ENCODE measurements around the gene ZNF311.

Gene ZNF311

DNA sequence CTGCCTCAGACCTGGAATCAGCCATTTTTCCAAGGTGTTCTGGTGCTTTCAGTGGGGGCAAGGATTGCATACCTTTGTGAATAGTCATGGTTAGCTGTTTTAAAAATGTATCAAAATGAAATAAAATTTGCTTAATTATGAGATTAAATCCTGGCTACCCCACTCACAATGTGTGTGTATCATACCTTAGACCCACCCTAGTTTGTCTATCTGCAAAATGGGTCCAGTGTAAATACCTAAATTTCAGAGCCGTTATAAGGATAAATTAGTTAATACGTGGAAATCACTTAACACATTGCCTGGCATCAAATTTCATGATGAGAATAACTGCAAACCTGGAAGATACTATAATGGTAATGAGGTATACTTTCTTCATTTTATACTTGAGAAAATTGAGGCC, 3.0 kb upstream of the ZNF311 start:
- no peak for TF ChIP-seq ESRRG (CRISPR knock-in tag; IDR thresholded peaks at IDR 0.05)
- TF ChIP-seq CREB5 (CRISPR knock-in tag; IDR thresholded peaks at IDR 0.05; ENCODE audit: low read depth), result no peak
- TF ChIP-seq, protein P1, sequence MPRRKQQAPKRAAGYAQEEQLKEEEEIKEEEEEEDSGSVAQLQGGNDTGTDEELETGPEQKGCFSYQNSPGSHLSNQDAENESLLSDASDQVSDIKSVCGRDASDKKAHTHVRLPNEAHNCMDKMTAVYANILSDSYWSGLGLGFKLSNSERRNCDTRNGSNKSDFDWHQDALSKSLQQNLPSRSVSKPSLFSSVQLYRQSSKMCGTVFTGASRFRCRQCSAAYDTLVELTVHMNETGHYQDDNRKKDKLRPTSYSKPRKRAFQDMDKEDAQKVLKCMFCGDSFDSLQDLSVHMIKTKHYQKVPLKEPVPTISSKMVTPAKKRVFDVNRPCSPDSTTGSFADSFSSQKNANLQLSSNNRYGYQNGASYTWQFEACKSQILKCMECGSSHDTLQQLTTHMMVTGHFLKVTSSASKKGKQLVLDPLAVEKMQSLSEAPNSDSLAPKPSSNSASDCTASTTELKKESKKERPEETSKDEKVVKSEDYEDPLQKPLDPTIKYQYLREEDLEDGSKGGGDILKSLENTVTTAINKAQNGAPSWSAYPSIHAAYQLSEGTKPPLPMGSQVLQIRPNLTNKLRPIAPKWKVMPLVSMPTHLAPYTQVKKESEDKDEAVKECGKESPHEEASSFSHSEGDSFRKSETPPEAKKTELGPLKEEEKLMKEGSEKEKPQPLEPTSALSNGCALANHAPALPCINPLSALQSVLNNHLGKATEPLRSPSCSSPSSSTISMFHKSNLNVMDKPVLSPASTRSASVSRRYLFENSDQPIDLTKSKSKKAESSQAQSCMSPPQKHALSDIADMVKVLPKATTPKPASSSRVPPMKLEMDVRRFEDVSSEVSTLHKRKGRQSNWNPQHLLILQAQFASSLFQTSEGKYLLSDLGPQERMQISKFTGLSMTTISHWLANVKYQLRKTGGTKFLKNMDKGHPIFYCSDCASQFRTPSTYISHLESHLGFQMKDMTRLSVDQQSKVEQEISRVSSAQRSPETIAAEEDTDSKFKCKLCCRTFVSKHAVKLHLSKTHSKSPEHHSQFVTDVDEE (CRISPR knock-in tag; IDR thresholded peaks at IDR 0.05), result no peak
- no peak for ATAC-seq

- ATAC-seq, result no peak
- TF ChIP-seq TOX (CRISPR knock-in tag; IDR thresholded peaks at IDR 0.05; ENCODE audit: borderline replicate concordance), result no peak
These were observed 8.1 kb downstream of the ZNF311 start for GRCh38 chr6:28996844-28997510.

DNA sequence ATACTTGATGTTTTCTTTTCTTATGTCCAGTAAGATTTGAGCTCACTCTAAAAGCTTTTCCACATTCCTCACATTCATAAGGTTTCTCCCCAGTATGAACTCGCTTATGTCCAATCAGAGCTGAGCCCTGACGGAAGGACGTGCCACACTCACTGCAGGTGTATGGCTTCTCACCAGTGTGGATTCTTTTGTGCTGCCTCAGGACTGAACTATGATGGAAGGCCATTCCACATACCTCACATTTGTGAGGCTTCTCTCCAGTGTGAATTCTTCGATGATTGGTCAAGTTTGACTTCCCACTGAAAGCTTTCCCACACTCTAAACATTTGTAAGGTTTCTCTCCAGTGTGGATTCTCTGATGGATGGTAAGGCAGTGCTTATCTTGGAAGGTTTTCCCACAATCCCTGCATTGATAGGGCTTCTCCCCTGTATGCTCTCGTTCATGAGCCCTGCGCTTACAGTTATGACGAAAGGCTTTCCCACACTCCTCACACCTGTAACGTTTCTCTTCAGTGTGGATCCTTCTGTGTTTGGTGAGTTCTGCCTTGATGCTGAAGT, 9.9 kb downstream of the ZNF311 start:
- TF ChIP-seq CREB5 (CRISPR knock-in tag; IDR thresholded peaks at IDR 0.05; ENCODE audit: low read depth), result no peak
- no peak for TF ChIP-seq ESRRG (CRISPR knock-in tag; IDR thresholded peaks at IDR 0.05)
- TF ChIP-seq TCF4 (CRISPR knock-in tag; IDR thresholded peaks at IDR 0.05; ENCODE audit: borderline replicate concordance), result no peak
- TF ChIP-seq ZNF70 (CRISPR knock-in tag; IDR thresholded peaks at IDR 0.05), result no peak
- TF ChIP-seq, protein P2, sequence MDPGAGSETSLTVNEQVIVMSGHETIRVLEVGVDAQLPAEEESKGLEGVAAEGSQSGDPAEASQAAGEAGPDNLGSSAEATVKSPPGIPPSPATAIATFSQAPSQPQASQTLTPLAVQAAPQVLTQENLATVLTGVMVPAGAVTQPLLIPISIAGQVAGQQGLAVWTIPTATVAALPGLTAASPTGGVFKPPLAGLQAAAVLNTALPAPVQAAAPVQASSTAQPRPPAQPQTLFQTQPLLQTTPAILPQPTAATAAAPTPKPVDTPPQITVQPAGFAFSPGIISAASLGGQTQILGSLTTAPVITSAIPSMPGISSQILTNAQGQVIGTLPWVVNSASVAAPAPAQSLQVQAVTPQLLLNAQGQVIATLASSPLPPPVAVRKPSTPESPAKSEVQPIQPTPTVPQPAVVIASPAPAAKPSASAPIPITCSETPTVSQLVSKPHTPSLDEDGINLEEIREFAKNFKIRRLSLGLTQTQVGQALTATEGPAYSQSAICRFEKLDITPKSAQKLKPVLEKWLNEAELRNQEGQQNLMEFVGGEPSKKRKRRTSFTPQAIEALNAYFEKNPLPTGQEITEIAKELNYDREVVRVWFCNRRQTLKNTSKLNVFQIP (CRISPR knock-in tag; IDR thresholded peaks at IDR 0.05; ENCODE audit: borderline replicate concordance, low read depth), result no peak
- TF ChIP-seq BACH2 (CRISPR knock-in tag; IDR thresholded peaks at IDR 0.05; ENCODE audit: borderline replicate concordance), result no peak
- TF ChIP-seq, protein P1 (CRISPR knock-in tag; IDR thresholded peaks at IDR 0.05), result no peak
- TF ChIP-seq CSDC2 (CRISPR knock-in tag; IDR thresholded peaks at IDR 0.05), result no peak
- TF ChIP-seq SNAI2 (CRISPR knock-in tag; IDR thresholded peaks at IDR 0.05), result no peak
- no peak for TF ChIP-seq ZFP3 (CRISPR knock-in tag; IDR thresholded peaks at IDR 0.05)
- TF ChIP-seq RARB (CRISPR knock-in tag; IDR thresholded peaks at IDR 0.05), result no peak
- TF ChIP-seq TOX (CRISPR knock-in tag; IDR thresholded peaks at IDR 0.05; ENCODE audit: borderline replicate concordance), result no peak
- TF ChIP-seq ZNF565 (CRISPR knock-in tag; conservative IDR thresholded peaks at IDR 0.05; ENCODE audit: low read depth), result no peak
- ATAC-seq, result no peak

GRCh38 chr6:28988536-28989311, 16.4 kb downstream of the ZNF311 start:
- peak; percentile 17; the same call in 2 of the 3 replicates for ATAC-seq
- TF ChIP-seq ZFP3 (CRISPR knock-in tag; IDR thresholded peaks at IDR 0.05) (no peak), BACH2 (CRISPR knock-in tag; IDR thresholded peaks at IDR 0.05; ENCODE audit: borderline replicate concordance) (no peak), ESRRG (CRISPR knock-in tag; IDR thresholded peaks at IDR 0.05) (no peak), GLIS3 (CRISPR knock-in tag; IDR thresholded peaks at IDR 0.05) (no peak), ARNTL (CRISPR knock-in tag; IDR thresholded peaks at IDR 0.05; ENCODE audit: borderline replicate concordance, low read depth) (no peak), SNAI2 (CRISPR knock-in tag; IDR thresholded peaks at IDR 0.05) (no peak), ZFP30 (CRISPR knock-in tag; IDR thresholded peaks at IDR 0.05) (no peak), CSDC2 (CRISPR knock-in tag; IDR thresholded peaks at IDR 0.05) (no peak), TCF4 (CRISPR knock-in tag; IDR thresholded peaks at IDR 0.05; ENCODE audit: borderline replicate concordance) (no peak), ISL1 (CRISPR knock-in tag; IDR thresholded peaks at IDR 0.05) (no peak), PPARA (CRISPR knock-in tag; IDR thresholded peaks at IDR 0.05; ENCODE audit: borderline replicate concordance) (no peak), CREB5 (CRISPR knock-in tag; IDR thresholded peaks at IDR 0.05; ENCODE audit: low read depth) (no peak)

All from SK-N-SH treated with all-trans-retinoic acid at 6 μM for 48 hours (cell line).